Fibroblast of mammary gland (primary cell): Measurements from ENCODE around the gene DTWD2.
"Not testable (repeated sequence)": the region's sequence is repeated elsewhere in the genome, so short reads cannot be mapped to it uniquely, and the experiment has no call there.

Experiments used
- DNase-seq: peaks from one replicate; pipeline ENCODE4 v3.0.0-alpha.2; 2010; ENCODE audit warnings: low read depth
- H3K4me3 ChIP-seq: 2 replicates; pipeline ENCODE4 v1.5.1; 2011; ENCODE audit warnings: low read depth, mild to moderate bottlenecking, low read length, moderate library complexity; ENCODE audit not compliant: control insufficient read depth
- CTCF ChIP-seq: conservative IDR thresholded peaks from 2 replicates; pipeline ENCODE4 v1.5.1; 2011; ENCODE audit warnings: low read depth, low read length, inconsistent platforms; ENCODE audit not compliant: control insufficient read depth, insufficient read depth

Gene DTWD2

GRCh38 chr5:119019501-119019900, 31.2 kb upstream of the DTWD2 start:
- TF ChIP-seq CTCF, result no peak
- no peak overlapping the region for H3K4me3 ChIP-seq
- DNase-seq, result no peak

- no peak for DNase-seq
- H3K4me3 ChIP-seq, result no peak overlapping the region
- TF ChIP-seq CTCF, result no peak
These were observed 29.6 kb upstream of the DTWD2 start for GRCh38 chr5:119017994-119018393.

- no peak for DNase-seq
- H3K4me3 ChIP-seq, result no peak overlapping the region
- TF ChIP-seq CTCF, result no peak
These were observed 27.9 kb upstream of the DTWD2 start for GRCh38 chr5:119016125-119016774.

GRCh38 chr5:119011186-119011585, 22.8 kb upstream of the DTWD2 start:
- DNase-seq, result no peak
- no peak for TF ChIP-seq CTCF
- no peak overlapping the region for H3K4me3 ChIP-seq

- H3K4me3 ChIP-seq, result no peak overlapping the region
- no peak for DNase-seq
- TF ChIP-seq CTCF, result no peak
These were observed 21.9 kb upstream of the DTWD2 start for GRCh38 chr5:119010206-119010605.

GRCh38 chr5:119009131-119009530, 20.8 kb upstream of the DTWD2 start:
- peak; percentile 12 for DNase-seq
- TF ChIP-seq CTCF, result no peak
- no peak overlapping the region for H3K4me3 ChIP-seq

- H3K4me3 ChIP-seq, result no peak overlapping the region
- TF ChIP-seq CTCF, result no peak
- DNase-seq, result no peak
These were observed 11.3 kb upstream of the DTWD2 start for GRCh38 chr5:118999696-119000095.

GRCh38 chr5:118998861-118999260, 10.5 kb upstream of the DTWD2 start:
- H3K4me3 ChIP-seq, DNase-seq: not testable (repeated sequence)
